HG03469 (cell line): ENCODE results near the gene CCHCR1.
"Not testable (repeated sequence)": the region's sequence is repeated elsewhere in the genome, so short reads cannot be mapped to it uniquely, and the experiment has no call there.

Experiments used
- ATAC-seq: cut with Tn5 transposase; IDR thresholded peaks from one replicate; pipeline ENCODE4 v1.9.1; 2021; ENCODE audit warnings: mild to moderate bottlenecking, moderate library complexity, moderate number of reproducible peaks; ENCODE audit not compliant: unreplicated experiment

CCHCR1 gene

DNA sequence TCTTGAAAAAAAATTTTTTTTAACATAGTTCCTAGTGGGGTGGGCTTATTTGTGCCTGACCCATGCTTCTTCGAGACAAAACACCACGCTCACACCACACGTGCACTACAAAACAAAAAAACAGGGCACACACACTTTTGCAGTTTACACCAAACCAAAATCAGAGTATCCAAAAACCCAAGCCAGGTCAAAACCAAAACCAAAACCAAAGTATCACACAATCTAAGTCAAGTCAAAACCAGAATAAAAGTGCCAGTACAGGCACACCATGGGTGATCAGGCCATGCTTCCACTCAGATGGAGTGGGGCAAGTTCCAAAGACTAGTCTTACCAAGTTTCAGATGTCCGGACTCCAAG, 28.1 kb upstream of the CCHCR1 start:
- not testable (repeated sequence) for ATAC-seq

DNA sequence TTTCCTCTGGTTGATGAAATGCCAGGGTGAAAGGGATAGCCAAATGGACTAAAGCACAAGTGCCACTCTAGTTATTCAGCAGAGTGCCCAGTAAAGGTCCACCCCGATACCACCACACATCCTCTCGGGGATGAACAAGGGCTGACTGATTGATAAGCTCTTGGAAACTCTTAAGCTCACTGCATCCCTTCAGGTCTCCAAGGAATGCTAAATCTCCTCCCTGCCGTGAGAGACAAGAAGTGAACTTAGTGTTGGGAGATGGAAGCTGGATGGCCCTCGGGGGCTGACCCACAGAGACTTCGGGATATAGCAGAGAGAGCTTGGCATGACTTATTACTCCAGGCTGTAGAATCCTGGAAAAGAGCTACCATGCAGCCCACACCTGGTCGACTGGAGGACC, 26.3 kb upstream of the CCHCR1 start:
- not testable (repeated sequence) for ATAC-seq

DNA sequence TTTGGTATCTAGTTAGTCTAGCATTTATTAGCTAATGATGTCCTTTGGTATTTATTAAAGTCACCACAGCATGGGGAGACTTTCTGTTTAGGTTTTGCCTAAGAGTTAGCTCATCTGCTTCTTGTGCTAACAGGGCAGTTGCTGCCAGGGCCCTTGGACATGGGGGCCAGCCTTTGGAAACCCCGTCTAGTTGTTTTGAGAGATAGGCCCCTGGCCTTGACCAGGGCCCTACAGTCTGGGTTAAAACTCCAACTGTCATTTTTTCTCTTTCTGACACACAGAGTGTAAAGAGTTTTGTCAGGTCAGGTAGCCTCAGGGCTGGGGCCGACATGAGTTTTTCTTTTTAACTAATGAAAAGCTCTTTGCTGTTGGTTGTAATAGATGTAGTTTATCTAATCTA, 25.7 kb upstream of the CCHCR1 start:
- not testable (repeated sequence) for ATAC-seq

- no peak for ATAC-seq
Measured at GRCh38 chr6:31180500-31180899, 22.9 kb upstream of the CCHCR1 start.

DNA sequence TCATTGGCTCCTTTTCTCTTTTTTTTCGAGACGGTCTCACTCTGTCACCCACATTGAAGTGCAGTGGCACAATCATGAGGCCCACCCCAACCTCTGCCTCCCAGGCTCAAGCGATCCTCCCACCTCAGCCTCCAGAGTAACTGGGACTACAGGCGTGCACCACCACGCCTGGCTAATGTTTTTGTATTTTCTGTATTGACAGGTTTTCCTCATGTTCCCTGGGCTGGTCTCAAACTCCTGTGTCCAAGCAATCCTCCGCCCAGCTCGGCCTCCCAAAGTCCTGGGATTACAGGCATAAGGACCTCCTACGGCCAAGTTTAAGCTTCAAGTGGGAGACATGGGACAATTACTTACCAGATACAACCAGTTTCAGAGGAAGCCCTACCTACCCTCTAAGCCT, 22.3 kb upstream of the CCHCR1 start:
- no peak for ATAC-seq

DNA sequence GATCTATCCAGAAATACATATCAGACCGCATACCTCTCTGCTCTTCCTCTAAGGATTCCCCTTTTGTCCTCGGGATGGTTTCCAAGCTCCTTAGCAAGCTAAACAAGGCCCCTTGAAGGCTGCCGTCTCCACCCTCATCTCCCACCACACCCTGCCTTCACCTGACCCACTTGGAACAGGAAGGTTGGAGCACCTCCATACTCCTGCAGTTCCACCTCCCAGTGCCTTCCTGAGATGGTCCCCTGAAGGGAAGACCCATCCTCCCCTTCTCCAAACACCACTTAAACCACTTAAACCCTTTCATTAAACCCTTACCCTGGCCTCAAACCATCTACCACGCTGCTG, 21.4 kb upstream of the CCHCR1 start:
- no peak for ATAC-seq

DNA sequence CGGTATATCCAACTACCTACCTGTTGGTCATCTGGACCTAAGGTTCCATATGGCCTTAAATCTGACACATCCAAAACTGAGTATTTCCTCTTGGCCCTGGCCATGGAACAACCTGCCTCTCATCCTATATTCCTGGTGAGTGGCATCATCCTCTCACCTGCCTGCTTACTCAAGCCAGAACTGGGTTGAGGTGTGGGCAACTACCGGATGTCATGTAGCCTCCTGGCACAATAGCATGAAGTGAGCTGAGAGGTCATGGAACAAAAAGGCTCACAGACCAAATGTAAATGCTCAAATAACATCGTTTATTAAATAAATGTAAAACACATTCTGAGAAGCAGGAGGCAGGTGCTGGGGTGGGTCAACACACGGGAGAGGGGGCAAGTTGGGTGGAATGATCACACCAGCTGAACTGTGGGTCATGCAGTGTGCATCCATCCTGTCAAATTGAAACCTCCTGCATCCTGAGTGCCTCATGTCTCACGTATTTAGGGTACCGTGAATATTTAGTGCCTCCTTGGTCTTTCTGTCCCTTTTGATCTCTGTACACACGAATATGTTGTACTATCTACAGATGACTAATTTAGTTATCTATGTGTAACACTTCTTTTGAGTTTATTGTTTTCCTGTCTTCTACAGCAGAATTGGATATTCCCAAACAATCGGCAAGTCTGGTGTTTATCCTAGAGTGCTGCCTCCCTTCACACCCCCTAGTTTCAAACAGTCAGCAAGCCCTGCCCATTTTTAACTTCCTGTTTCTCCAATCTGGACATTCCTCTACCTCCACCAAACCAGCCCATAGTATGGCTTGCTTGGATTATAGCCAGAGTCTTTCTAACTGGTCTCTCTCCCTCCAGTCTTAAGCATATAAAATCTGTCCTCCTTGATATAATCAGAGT, 20.8 kb upstream of the CCHCR1 start:
- ATAC-seq, result no peak

GRCh38 chr6:31175971-31176370, 18.4 kb upstream of the CCHCR1 start:
- no peak for ATAC-seq

DNA sequence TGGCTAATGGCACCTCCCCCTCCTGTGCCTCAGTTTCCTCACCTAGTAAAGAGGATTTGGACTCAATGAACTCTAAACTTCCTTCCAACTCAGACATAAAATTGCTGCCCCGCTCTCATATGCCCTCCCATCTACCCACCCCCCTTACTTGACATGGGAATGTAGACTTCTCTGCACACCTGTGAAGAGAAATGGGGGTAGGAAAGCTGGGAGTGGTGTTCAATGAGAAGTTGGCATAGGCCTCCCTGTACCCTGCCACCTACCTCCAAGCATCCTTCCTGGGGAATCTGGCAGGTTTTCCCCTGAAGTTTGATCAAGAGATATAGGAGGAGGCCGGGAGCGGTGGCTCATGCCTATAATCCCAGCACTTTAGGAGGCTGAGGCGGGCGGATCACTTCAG, 16.8 kb upstream of the CCHCR1 start:
- no peak for ATAC-seq

GRCh38 chr6:31173406-31173805, 15.8 kb upstream of the CCHCR1 start:
- no peak for ATAC-seq

DNA sequence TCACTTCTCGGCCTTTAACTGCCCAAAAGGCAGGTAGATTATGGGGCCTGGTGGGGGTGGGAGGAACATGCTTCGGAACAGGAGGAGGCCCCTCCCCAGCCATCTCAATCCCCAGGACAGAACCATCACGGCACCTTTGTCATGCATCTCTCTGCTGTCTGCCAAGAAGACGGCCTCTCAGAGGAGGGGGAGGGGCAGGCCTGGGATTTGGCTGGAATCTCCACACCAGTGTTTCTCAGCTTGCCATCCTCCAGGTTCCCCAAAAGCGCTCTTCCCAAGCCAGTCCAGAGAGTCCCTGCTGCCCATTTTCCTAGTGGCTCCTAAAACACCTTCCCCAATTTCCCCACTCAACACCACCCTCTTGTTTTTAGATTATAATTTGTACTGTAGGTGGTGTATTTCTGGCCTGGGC, 15.4 kb upstream of the CCHCR1 start:
- ATAC-seq, result no peak

- ATAC-seq, result no peak
Measured at GRCh38 chr6:31171931-31172905, 14.6 kb upstream of the CCHCR1 start.

DNA sequence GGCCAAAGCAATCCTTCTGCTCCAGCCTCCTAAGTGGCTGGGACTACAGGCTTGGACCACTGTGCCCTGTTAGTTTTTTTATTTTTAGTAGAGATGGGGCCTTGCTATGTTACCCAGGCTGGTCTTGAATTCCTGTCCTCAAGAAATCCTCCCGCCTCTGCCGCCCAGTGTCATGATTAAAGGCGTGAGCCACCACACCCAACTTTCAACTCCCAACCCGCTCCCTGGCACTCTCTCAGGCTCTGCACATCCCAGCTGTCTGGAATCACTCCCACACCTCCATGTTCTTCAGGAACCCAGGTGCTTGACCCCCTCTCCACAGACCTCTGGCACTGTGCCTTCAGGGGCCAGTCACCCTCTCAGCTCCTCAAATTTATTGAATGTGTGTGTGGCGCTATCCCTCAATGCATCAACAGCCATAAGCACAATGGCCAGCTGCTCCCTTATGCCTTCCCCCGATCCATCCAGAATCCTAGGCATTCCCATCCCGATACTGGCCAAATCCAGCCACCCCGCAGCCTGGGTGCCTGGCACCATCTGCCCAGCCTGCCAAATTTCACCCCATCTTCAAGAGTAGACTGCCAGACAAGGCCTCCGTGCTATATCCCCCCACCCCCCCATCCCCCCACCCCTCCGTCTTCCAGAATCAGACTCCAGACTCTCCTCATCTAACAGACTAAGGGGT, 13.5 kb upstream of the CCHCR1 start:
- no peak for ATAC-seq

DNA sequence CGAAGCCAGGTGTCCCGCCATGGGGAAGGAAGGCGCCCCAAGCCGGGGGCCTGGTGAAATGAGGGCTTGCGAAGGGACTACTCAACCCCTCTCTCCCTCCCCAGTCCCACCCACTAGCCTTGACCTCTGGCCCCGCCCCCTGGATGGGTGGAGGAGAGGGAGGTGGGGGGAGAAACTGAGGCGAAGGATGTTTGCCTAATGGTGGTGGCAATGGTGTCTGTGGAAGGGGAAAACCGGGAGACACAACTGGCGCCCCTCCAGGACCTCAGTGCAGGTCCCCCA, 12.9 kb upstream of the CCHCR1 start, which contains the start of gene POU5F1:
Gene POU5F1 (minus strand): TSS at position 83 of the 282 bp plus-strand sequence. CDS start 62 bp downstream, at position 21.
- ATAC-seq, result no peak

- ATAC-seq, result not testable (repeated sequence)
Measured at GRCh38 chr6:31169858-31170599, 12.4 kb upstream of the CCHCR1 start.

GRCh38 chr6:31169123-31169857, 11.7 kb upstream of the CCHCR1 start:
- ATAC-seq, result no peak

DNA sequence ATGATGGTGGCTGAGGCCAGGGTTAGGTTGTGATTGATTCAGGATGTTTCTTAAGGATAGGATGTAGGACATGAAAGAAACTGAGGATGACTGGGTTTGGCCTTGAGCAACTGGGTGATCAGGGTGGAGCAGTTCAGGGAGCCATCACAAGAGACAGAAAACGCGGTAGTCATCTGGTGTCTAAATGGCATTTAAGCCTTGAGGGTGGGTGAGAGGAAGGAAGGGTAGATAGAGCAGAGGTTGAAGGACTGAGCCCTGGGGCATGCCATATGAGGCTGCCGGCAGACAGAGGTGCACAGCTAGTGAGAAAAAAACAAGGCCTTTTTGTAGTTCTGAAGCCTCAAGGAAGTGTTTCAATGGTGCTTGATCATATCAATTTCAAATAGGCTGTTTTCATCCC, 11.0 kb upstream of the CCHCR1 start:
- no peak for ATAC-seq

GRCh38 chr6:31165986-31166385, 8.4 kb upstream of the CCHCR1 start:
- no peak for ATAC-seq

DNA sequence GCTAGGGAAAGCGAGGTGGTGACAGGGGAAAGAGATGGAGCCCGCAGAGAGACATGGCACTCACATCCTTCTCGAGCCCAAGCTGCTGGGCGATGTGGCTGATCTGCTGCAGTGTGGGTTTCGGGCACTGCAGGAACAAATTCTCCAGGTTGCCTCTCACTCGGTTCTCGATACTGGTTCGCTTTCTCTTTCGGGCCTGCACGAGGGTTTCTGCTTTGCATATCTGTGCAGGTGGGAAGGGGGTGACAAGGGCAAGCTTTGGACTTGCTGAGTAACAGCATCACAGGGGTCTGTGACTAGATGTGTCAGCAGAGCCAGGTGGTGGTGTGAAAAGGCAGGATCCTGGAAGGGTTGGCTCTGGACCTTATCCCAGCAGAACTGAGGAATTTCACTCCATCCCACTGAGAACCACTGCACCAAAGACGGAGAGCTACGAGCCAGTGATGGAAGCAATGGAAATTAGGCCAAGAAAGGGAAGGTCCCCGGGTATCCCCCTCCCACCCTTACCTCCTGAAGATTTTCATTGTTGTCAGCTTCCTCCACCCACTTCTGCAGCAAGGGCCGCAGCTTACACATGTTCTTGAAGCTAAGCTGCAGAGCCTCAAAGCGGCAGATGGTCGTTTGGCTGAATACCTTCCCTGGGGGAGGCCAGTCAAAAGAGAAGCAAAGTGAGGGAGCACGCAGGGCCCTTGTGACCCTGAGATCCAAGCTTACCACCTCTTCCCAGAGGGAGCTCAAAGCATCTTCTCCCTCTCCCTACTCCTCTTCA, 7.6 kb upstream of the CCHCR1 start:
- peak; percentile 47 for ATAC-seq
